GM19193 (cell line): ENCODE measurements around the gene KANSL3.

Experiments
- POLR2A ChIP-seq: IDR thresholded peaks from 4 replicates; pipeline ENCODE4 v1.6.1; 2011; ENCODE audit not compliant: insufficient read depth, insufficient read length; ENCODE audit errors: extremely low read depth

KANSL3 gene

DNA sequence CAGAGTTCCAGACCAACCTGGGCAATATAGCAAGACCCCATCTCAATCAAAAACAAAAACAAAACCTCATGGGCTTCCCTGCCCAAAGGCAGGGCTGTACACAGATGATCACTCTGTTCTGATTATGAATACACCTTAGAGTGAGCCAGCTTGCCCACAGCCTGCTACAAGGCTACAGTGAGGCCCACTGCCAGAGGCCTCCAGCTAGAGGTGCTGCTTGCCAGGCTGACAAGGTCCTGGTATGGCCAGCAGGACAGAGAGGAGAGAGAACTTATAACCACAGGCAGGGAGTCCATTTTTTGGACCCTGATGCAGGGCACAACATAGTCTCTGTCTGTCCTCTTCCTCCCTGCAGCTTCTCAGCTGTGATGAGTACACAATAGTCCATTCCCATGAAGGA, 41.5 kb downstream of the KANSL3 start:
- no peak for TF ChIP-seq POLR2A

DNA sequence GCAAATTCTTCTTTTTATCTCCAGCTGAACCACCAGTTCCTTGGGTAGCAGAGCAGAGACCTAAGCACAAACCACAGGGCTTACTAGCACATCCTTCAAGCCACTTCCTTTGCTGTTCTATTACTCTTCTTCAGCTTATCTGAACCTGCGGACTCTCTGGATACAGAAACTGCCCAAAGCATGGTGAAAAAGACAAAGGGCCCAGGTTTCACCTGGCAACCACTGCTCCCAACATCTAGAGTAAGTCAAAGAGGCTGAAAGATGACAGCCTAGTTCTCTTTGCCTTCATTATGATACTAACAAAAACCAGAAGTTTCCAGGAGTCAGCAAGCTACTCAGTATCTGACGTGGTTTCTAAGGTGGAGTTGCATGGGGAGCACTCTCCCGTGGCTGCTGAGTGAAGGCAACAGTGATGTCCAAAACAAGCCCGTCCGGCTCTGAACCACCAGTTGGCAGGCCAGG, 43.4 kb downstream of the KANSL3 start:
- no peak for TF ChIP-seq POLR2A

DNA sequence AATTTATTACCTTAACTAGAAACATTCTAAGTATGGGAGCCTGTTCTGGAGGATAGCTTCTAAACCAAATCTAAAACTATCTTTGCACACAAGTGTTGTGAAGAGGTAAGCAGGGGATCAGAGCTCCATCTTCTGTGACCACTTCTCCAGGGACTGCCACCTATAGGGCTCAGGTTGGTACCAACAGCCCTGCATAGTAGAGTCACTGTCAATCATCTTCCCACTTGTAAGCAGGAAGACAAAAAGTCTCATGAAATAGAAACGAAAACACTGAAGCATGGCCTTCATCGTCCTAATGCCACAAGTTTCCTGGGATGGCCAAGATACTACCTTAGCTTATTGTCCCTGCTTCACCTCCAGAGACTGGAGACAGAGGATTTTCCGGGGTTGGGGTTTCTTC, 43.8 kb downstream of the KANSL3 start:
- no peak for TF ChIP-seq POLR2A

GRCh38 chr2:96591494-96591893, 46.6 kb downstream of the KANSL3 start:
- TF ChIP-seq POLR2A, result no peak

DNA sequence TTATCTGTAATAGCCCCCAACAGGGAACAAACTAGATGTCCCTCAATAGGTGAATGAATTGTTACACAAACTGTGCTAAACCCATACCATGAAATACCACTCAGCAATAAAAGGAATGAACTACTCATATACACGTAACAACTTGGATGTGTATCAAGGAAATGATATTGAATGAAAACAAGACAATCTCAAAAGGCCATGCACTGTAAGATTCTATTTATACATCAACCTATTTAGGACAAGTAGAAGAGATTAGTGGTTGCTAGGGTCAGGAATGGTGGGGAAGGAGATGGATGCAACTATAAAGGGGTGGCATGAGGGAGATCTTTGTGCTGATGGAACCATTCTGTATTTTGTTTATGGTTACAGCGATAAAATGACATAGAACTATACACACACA, 47.1 kb downstream of the KANSL3 start:
- TF ChIP-seq POLR2A, result no peak

GRCh38 chr2:96587843-96588242, 50.3 kb downstream of the KANSL3 start:
- TF ChIP-seq POLR2A, result no peak

GRCh38 chr2:96584017-96584416, 54.1 kb downstream of the KANSL3 start:
- no peak for TF ChIP-seq POLR2A

DNA sequence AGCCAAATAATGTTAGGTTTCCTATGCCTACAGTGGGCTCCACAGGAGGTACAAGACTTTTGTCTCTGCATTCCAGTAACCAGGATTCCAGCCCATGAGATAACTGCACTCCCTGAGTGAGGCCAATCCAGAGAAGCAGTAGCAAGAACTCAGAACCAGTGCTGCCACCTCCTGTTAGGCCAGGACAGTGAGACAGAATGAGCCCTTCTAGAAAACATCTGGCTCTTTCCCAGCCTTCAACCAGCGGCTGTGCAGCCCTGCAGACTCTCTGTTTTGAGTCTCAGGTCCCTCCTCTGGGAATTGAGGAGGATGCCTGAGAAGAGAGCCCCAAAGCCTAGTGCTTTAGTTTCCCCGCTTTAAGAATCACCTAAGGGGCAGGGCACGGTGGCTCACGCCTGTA, 57.3 kb downstream of the KANSL3 start:
- TF ChIP-seq POLR2A, result no peak

DNA sequence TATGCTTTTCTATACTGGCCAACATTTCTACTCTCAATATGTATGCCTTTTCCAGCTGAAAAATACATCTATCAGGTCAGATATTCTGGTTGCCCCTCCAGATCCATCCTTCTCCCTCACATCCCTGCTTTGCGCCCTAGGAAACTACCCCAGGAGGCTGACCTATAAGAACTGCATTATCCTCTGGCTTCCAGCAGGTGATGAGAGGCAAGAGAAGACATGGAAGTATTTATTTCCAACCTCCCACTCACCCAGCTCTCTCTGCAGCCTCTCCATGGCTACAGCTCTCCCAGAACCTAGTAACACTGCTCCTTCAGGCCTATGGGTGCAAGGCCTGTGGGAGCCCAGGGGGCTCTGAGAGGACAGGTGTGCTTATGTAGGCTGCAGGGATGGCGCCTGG, 58.7 kb downstream of the KANSL3 start:
- no peak for TF ChIP-seq POLR2A

DNA sequence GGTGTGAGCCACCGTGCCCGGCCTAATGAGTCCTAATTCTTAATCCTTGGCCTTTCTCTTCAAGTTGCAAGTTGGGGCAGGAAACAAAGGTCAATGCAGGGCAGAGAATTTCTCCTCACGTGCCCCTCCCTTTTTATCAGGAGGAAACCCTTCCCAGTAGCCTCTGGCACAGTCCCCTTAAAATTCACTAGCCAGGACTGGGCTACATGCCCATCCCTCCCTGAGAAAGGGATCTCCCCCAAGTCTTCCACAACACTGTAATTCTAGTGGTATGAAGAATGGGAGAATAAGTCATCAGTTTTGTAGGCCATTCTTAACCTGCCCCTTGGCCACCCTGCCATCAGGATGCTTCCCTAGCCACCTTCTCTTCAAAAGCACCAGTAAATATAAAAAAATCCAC, 59.4 kb downstream of the KANSL3 start:
- TF ChIP-seq POLR2A, result no peak

DNA sequence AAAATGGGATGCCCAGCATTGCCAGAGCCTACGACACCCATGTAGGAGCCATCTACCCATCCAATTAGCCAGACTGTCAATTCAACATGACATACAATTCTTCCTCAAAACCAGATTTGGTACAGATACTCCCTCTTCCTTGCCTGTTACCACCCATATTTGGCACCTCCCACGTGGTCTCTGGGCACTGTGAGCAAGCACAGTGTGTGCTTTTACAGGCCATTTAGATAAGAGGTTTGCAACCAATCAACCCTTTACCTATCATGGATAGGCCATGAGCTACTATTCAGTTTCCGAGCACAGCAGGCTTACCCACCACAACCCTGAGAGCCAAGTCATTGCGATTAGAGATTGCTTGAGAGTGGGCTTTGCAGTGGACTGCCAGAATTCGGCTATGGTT, 60.6 kb downstream of the KANSL3 start:
- no peak for TF ChIP-seq POLR2A

- no peak for TF ChIP-seq POLR2A
Observed at GRCh38 chr2:96575785-96576456, 62.2 kb downstream of the KANSL3 start.

- TF ChIP-seq POLR2A, result no peak
Observed at GRCh38 chr2:96574364-96574763, 63.7 kb downstream of the KANSL3 start.

- TF ChIP-seq POLR2A, result no peak
Observed at GRCh38 chr2:96568094-96568493, 70.0 kb downstream of the KANSL3 start.

GRCh38 chr2:96565111-96565510, 73.0 kb downstream of the KANSL3 start:
- TF ChIP-seq POLR2A, result no peak

DNA sequence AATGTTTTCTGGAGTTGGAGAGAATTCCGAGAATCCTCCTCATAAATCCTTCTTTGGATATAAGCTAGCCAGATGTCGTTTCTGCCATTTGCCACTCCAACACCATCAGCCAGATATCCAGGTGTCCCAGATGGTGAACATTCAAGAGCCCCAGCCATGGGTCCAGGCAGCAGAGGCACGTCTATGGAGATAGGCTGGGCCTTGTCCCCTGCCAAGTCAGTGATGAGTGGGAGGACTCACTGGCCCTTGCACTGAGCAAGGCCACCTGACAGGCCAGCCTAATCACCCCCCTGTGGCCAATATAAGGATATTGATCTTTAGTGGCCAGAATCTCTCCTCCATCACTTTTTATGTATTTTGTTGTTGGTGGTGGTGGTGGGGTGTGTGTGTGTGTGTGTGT, 73.5 kb downstream of the KANSL3 start:
- TF ChIP-seq POLR2A, result no peak

GRCh38 chr2:96564026-96564425, 74.1 kb downstream of the KANSL3 start:
- no peak for TF ChIP-seq POLR2A
